Measurements from ENCODE around the gene DSC1.
"Not testable (repeated sequence)": the region's sequence is repeated elsewhere in the genome, so short reads cannot be mapped to it uniquely, and the experiment has no call there.

Gene DSC1, protein sequence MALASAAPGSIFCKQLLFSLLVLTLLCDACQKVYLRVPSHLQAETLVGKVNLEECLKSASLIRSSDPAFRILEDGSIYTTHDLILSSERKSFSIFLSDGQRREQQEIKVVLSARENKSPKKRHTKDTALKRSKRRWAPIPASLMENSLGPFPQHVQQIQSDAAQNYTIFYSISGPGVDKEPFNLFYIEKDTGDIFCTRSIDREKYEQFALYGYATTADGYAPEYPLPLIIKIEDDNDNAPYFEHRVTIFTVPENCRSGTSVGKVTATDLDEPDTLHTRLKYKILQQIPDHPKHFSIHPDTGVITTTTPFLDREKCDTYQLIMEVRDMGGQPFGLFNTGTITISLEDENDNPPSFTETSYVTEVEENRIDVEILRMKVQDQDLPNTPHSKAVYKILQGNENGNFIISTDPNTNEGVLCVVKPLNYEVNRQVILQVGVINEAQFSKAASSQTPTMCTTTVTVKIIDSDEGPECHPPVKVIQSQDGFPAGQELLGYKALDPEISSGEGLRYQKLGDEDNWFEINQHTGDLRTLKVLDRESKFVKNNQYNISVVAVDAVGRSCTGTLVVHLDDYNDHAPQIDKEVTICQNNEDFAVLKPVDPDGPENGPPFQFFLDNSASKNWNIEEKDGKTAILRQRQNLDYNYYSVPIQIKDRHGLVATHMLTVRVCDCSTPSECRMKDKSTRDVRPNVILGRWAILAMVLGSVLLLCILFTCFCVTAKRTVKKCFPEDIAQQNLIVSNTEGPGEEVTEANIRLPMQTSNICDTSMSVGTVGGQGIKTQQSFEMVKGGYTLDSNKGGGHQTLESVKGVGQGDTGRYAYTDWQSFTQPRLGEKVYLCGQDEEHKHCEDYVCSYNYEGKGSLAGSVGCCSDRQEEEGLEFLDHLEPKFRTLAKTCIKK

DNA sequence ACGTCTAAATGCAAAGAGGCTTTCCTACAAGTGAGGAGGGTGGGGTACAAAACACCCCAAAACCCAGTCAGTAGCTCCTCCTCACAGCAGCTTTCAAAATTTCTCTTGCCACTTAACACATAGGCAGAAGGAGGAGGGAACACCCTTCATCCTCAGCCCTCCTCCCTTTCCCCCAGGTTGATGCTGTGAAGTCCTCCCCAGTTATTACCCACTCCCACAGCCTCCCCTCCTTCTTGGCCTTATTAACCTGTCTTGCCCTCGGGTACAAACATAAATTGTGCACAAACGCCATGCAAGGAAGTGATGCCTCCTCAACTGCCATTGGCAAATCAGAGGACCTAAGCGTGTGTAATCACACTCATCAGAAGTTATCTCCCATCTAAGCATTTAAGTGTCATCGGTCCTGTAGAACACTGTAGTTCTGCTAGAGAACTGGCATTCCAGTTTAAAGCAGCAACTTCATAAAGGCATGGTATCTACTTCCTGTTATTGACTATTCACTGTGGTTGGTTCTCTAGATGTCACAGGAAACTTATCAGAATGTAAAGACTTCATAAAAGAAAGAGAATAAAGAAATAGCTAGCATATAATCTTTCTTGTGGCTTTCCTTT is at the start of gene DSC1:
Gene DSC1, minus strand, starts transcription at position 32 of the 611 bp plus-strand sequence. CDS start 262 bp downstream, outside the sequence.
- DNase-seq, result no peak

DNA sequence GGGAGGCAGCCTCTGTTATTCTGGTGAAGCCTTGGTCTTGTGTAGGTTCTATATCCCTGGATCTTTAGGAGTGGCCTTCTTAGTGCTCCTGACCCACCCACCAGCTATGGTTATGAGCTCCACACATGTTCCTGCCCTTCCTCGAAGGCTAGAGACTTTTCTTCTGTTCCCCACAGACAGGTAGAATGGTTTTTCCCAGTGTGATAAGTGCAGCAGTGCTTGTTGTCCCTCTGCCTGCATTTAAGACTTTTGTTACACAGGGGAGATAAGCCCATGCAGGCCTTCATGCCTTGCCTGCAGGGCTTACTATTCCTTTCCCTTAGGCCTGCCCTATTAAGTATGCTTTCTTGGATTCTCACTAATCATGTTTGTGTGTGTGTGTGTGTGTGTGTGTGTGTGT is 48.4 kb upstream of the DSC1 start:
- DNase-seq, result no peak

GRCh38 chr18:31209041-31209440 is 46.4 kb upstream of the DSC1 start:
- DNase-seq, result no peak

GRCh38 chr18:31207391-31207790 is 44.7 kb upstream of the DSC1 start:
- DNase-seq, result no peak

DNA sequence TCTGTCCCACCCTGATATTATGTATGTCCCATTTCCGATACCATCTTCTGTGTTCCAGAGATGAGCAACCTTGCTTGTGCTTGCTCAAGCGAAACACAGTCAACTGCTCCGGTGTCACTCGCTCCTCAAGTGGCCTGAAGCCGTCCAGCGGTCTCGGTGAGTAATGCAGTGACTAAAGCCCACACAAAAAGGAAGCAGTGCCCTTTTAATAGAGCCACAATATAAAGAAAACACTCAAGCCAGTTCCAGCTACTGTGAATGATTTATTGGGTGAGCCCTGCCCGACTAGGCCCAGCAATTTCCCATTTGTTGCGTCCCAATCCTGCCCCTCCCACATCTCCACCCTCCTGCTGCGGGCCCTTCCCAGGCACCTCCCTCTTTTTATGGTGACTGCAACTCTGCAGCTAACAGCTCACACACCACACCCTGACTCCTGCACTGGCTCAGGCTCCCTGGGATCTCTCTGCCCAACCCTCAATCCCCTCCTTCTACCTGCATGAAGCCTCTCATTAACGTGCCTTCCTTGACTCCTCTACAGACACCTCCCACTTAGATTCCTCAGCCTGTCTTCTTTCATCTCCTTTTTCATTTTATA is 44.2 kb upstream of the DSC1 start:
- DNase-seq, result no peak

DNA sequence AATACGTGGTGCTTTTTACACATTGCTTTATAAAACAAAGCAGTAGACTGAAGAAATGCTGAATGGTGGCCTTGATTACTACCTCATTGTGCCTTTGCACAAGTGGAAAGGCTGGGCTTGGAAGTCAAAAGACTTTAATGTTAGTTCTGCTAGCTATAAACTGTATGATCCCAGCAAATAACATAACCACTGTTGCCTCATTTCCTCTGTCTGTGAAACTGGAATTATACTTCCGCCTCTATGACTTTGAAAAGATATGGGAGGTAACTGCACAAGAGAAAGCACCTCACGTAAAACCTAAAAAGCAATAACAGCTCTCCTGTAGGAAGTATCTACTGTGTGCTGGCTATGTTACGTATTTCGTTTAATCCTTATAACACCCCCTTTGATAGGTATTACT is 43.4 kb upstream of the DSC1 start:
- DNase-seq, result no peak

GRCh38 chr18:31205273-31205672 is 42.6 kb upstream of the DSC1 start:
- DNase-seq, result no peak

- no peak for DNase-seq
Measured at GRCh38 chr18:31204833-31205232, 42.2 kb upstream of the DSC1 start.

GRCh38 chr18:31204166-31204565 is 41.5 kb upstream of the DSC1 start:
- no peak for DNase-seq

GRCh38 chr18:31203794-31204148 is 41.1 kb upstream of the DSC1 start:
- DNase-seq, result no peak

DNA sequence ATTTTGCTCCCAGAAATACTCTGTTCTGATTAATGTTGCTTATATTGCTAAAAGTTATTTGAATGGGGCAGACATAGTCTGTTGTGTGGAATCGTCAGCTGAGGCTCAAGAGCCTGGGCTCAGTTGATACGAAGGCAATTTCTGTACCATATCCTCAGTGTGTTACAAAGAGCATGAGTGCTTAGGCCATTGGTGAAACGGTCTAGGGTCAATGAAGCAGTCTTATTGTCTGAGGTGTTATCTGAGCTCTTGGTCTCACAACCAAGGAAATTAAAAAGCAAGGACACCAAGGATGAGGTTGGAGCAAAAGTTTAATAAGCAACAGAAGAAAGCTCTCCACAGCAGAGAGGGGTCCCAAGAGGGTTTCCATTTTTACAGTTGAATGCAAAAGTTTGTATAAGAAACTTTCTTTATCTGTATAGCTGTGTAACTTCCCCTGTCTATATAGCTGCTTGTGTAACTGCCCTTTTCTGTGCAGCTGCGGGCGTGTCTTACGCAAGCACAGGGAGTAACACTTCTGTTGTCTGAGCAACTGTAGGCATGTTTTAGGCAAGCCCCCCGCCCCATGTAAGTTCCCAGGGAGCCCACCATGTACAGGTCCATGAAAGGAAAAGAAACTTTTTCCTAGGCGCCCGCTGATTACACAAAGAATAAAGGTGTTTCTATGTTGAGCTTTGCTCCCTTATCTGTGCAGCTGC is 40.6 kb upstream of the DSC1 start:
- DNase-seq, result no peak

DNA sequence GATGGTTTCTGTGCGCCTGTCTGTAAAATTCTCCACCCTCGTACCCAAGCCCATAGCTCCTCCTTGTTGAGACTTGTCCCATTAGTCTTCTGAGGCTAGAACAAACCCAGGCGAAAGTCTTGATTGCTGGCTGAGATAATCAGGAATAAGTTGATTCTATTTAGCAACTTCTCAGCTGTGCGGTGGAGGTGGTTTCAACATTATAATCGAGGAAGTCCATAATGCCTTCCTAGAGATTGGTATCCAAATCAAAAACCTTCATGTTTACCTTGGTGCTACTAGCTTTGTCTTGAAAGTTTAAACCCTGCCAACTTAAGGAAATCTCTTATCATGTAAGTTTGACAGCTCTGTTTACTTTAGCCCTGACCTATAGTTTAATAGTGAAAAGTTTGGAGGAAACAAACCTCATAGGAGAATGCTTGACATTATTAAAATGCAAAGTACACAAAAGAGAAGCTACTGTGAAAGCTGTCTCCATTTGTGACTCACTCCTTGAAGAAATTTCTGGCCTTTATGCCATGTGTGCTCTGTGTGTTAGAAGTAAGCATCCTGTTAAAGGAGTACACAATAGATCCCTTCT is 36.6 kb upstream of the DSC1 start:
- no peak for DNase-seq

- no peak for DNase-seq
Measured at GRCh38 chr18:31197676-31198075, 35.0 kb upstream of the DSC1 start.

GRCh38 chr18:31195063-31195462 is 32.4 kb upstream of the DSC1 start:
- no peak for DNase-seq

GRCh38 chr18:31192086-31192776 is 29.6 kb upstream of the DSC1 start:
- DNase-seq, result no peak

DNA sequence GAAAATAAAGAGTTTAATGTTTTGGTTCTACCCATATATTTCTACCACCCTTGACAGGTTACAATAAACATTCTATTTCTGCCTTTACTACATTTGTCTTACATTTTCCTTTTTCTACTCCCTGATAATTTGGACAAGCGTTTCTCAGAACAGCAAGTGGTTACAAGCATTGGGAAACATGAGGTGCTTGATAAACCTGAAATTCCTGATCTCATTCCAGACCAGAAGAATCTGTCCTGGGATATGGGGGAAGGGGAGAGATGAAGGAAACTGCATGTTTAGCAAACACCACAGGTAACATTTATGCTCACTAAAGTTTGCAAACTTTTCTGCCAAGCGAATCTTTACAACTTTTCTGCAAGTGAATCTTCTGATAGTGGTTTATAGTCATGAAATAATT is 28.3 kb upstream of the DSC1 start:
- DNase-seq, result no peak

GRCh38 chr18:31189757-31190156 is 27.1 kb upstream of the DSC1 start:
- no peak for DNase-seq

- no peak for DNase-seq
Measured at GRCh38 chr18:31185186-31185950, 22.7 kb upstream of the DSC1 start.

DNA sequence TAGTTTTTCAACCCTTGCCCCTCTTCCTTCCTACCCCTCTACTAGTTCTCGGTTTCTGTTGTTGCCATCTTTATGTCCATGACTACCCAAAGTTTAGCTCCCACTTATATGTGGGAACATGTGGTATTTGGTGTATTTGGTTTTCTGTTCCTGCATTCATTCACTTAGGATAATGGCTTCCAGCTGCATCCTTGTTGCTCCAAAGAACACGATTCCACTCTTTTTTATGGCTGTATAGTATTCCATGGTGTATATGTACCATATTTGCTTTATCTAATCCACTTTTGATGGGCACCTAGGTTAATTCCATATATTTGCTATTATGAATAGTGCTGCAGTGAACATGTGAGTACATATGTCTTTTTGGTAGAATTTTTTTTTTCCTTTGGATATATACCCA is 20.6 kb upstream of the DSC1 start:
- DNase-seq, result no peak

- not testable (repeated sequence) for DNase-seq
Measured at GRCh38 chr18:31177369-31177768, 14.7 kb upstream of the DSC1 start.

- DNase-seq, result no peak
Measured at GRCh38 chr18:31176531-31176930, 13.9 kb upstream of the DSC1 start.

All from NCI-H2171 treated with DMSO at 0.1 percent for 48 hours (cell line).